HL-60 (cell line): Measurements from ENCODE around the gene ATAD3C.
"Not testable (repeated sequence)": the region's sequence is repeated elsewhere in the genome, so short reads cannot be mapped to it uniquely, and the experiment has no call there.

Source experiments
- CTCF ChIP-seq: IDR thresholded peaks from one replicate; pipeline ENCODE4 v1.5.1; 2011; ENCODE audit warnings: low read length, control low read depth, inconsistent platforms; ENCODE audit not compliant: insufficient read depth
- GABPA ChIP-seq: IDR thresholded peaks from 2 replicates; pipeline ENCODE4 v1.6.1; 2012; ENCODE audit warnings: low read depth
- POLR2AphosphoS5 ChIP-seq: IDR thresholded peaks from 2 replicates; pipeline ENCODE4 v1.6.1; 2012; ENCODE audit warnings: low read depth
- SPI1 ChIP-seq: IDR thresholded peaks from 2 replicates; pipeline ENCODE4 v1.6.1; 2012; ENCODE audit warnings: low read depth, mild to moderate bottlenecking, borderline replicate concordance
- TF ChIP-seq, protein P1 (sequence below): IDR thresholded peaks from 2 replicates; pipeline ENCODE4 v1.6.1; 2012; ENCODE audit warnings: low read depth; ENCODE audit not compliant: insufficient replicate concordance

DNA sequence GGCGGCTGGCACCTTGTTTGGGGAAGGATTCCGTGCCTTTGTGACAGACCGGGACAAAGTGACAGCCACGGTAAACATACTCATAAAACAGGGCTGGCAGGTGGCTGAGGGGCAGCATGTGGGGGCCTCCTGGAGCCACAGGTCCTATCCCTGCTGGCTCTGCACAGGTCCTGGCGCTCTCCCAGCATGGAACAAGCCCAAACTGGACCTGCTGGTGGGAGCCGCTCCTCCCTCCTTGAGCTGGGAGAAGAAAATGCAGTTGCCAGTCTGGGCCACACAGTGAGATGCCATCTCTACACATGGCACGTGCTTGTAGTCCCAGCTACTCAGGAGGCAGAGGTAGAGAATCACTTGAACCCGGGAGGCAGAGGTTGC is 2.9 kb downstream of the ATAD3C start:
- not testable (repeated sequence) for TF ChIP-seq CTCF, POLR2AphosphoS5, SPI1, GABPA
- TF ChIP-seq, protein P1, sequence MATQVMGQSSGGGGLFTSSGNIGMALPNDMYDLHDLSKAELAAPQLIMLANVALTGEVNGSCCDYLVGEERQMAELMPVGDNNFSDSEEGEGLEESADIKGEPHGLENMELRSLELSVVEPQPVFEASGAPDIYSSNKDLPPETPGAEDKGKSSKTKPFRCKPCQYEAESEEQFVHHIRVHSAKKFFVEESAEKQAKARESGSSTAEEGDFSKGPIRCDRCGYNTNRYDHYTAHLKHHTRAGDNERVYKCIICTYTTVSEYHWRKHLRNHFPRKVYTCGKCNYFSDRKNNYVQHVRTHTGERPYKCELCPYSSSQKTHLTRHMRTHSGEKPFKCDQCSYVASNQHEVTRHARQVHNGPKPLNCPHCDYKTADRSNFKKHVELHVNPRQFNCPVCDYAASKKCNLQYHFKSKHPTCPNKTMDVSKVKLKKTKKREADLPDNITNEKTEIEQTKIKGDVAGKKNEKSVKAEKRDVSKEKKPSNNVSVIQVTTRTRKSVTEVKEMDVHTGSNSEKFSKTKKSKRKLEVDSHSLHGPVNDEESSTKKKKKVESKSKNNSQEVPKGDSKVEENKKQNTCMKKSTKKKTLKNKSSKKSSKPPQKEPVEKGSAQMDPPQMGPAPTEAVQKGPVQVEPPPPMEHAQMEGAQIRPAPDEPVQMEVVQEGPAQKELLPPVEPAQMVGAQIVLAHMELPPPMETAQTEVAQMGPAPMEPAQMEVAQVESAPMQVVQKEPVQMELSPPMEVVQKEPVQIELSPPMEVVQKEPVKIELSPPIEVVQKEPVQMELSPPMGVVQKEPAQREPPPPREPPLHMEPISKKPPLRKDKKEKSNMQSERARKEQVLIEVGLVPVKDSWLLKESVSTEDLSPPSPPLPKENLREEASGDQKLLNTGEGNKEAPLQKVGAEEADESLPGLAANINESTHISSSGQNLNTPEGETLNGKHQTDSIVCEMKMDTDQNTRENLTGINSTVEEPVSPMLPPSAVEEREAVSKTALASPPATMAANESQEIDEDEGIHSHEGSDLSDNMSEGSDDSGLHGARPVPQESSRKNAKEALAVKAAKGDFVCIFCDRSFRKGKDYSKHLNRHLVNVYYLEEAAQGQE, result not testable (repeated sequence)
